ENCODE data around the gene FRMD7.
"Not testable (repeated sequence)": the region's sequence is repeated elsewhere in the genome, so short reads cannot be mapped to it uniquely, and the experiment has no call there.

FRMD7 gene

GRCh38 chrX:132114607-132115006 lies 13.2 kb downstream of the FRMD7 start:
- H3K36me3 ChIP-seq (replicated peaks), result no peaks in the 10 kb centered on the region
- in situ Hi-C loops (cut with HindIII; ENCODE audit: low pct_ligation_motif_present, low sequenced_read_pairs), result no loop called here
- no peak overlapping the region for H3K4me3 ChIP-seq (ENCODE audit: low read depth, low read length)
- no peaks in the 10 kb centered on the region for H3K27me3 ChIP-seq (replicated peaks)
- no peak for DNase-seq
- TF ChIP-seq CTCF (IDR thresholded peaks at IDR 0.05; ENCODE audit: low read depth, low read length, missing control alignments), result no peak
- no peak overlapping the region for H3K27ac ChIP-seq

GRCh38 chrX:132107291-132107690 lies 20.5 kb downstream of the FRMD7 start:
- no peak for DNase-seq
- in situ Hi-C loops (cut with HindIII; ENCODE audit: low pct_ligation_motif_present, low sequenced_read_pairs), result no loop called here
- TF ChIP-seq CTCF (IDR thresholded peaks at IDR 0.05; ENCODE audit: low read depth, low read length, missing control alignments), result no peak
- no peaks in the 10 kb centered on the region for H3K36me3 ChIP-seq (replicated peaks)
- H3K27ac ChIP-seq, result no peak overlapping the region
- H3K4me3 ChIP-seq (ENCODE audit: low read depth, low read length), result no peak overlapping the region
- H3K27me3 ChIP-seq (replicated peaks), result no peaks in the 10 kb centered on the region

- no peak for DNase-seq
- no peak overlapping the region for H3K27ac ChIP-seq
- in situ Hi-C loops (cut with HindIII; ENCODE audit: low pct_ligation_motif_present, low sequenced_read_pairs), result no loop called here
Observed at GRCh38 chrX:132101799-132102198, 26.0 kb downstream of the FRMD7 start.

GRCh38 chrX:132101206-132101605 lies 26.6 kb downstream of the FRMD7 start:
- no peak overlapping the region for H3K4me3 ChIP-seq (ENCODE audit: low read depth, low read length)
- in situ Hi-C loops (cut with HindIII; ENCODE audit: low pct_ligation_motif_present, low sequenced_read_pairs), result no loop called here
- no peaks in the 10 kb centered on the region for H3K27me3 ChIP-seq (replicated peaks)
- no peak overlapping the region for H3K27ac ChIP-seq
- no peak for DNase-seq
- H3K36me3 ChIP-seq (replicated peaks), result no peaks in the 10 kb centered on the region
- TF ChIP-seq CTCF (IDR thresholded peaks at IDR 0.05; ENCODE audit: low read depth, low read length, missing control alignments), result no peak

More at GRCh38 chrX:132101799-132102198, 26.0 kb downstream of the FRMD7 start:
- Histone ChIP-seq H3K36me3 (replicated peaks) (no peaks in the 10 kb centered on the region), H3K27me3 (replicated peaks) (no peaks in the 10 kb centered on the region), H3K4me3 (ENCODE audit: low read depth, low read length) (no peak overlapping the region)
- no peak for TF ChIP-seq CTCF (IDR thresholded peaks at IDR 0.05; ENCODE audit: low read depth, low read length, missing control alignments)

- H3K27ac ChIP-seq; H3K36me3 ChIP-seq (replicated peaks); H3K27me3 ChIP-seq (replicated peaks); in situ Hi-C loops (cut with HindIII; ENCODE audit: low pct_ligation_motif_present, low sequenced_read_pairs); DNase-seq; H3K4me3 ChIP-seq (ENCODE audit: low read depth, low read length): not testable (repeated sequence)
Observed at GRCh38 chrX:132098704-132099103, 29.1 kb downstream of the FRMD7 start.

GRCh38 chrX:132094164-132094563 lies 33.7 kb downstream of the FRMD7 start:
- no peak for TF ChIP-seq CTCF (IDR thresholded peaks at IDR 0.05; ENCODE audit: low read depth, low read length, missing control alignments)
- no peak for DNase-seq
- Histone ChIP-seq H3K27ac (no peak overlapping the region), H3K27me3 (replicated peaks) (no peaks in the 10 kb centered on the region), H3K36me3 (replicated peaks) (no peaks in the 10 kb centered on the region), H3K4me3 (ENCODE audit: low read depth, low read length) (no peak overlapping the region)
- in situ Hi-C loops (cut with HindIII; ENCODE audit: low pct_ligation_motif_present, low sequenced_read_pairs), result no loop called here
